GM12878 (cell line): Measurements from ENCODE around the gene PSMD11. TPM values are rescaled to one million over a fixed set of nuclear protein-coding genes. Genes with fewer than 3 reads are reported as not detected.

Source experiments
- ATAC-seq: fragments of 200-7000 bp; cut with Tn5 transposase; 3 replicates; pipeline ENCODE4 v1.9.1; 2020; ENCODE audit warnings: mild to moderate bottlenecking, moderate library complexity
- BruUV-seq: library from RNA; stranded (reverse); fragments of 400-500 nt; replicated peaks from 2 replicates; lab custom pipeline; 2021; lab: Mats Ljungman, UMichigan
- CTCF ChIA-PET: fragments of 300-600 bp; sonication (Branson Sonifier 250); formaldehyde crosslinking; extraction: SDS; loops from one replicate; lab custom pipeline; 2021; ENCODE audit warnings: inconsistent platforms; lab: Yijun Ruan, JAX
- POLR2A ChIA-PET: fragments of 350-600 bp; formaldehyde crosslinking; extraction: SDS; loops from one replicate; lab custom pipeline; 2021; ENCODE audit warnings: inconsistent platforms; lab: Charles Lee
- RAD21 ChIA-PET: fragments of 300-600 bp; sonication (Branson Sonifier 250); formaldehyde crosslinking; loops from one replicate; lab custom pipeline; 2023; ENCODE audit warnings: antibody characterized with exemption; ENCODE audit not compliant: unreplicated experiment; lab: Charles Lee
- SMC1A ChIA-PET: fragments of 300-600 bp; sonication (Branson Sonifier 250); formaldehyde crosslinking; loops from one replicate; lab custom pipeline; 2023; ENCODE audit not compliant: unreplicated experiment, uncharacterized antibody; lab: Charles Lee
- DNase-seq: peaks from one replicate; pipeline ENCODE4 v3.0.0-alpha.2; 2011; ENCODE audit warnings: low read depth, low spot score
- FAIRE-seq: peaks from 3 replicates; lab custom pipeline; 2011; peaks lifted over from hg19 to GRCh38; lab: Jason Lieb, UNC
- H2AFZ ChIP-seq: 2 replicates; pipeline ENCODE4 v1.6.0; 2011; ENCODE audit warnings: low read depth, low read length, control low read depth; ENCODE audit not compliant: control insufficient read depth
- H3K27ac ChIP-seq: 2 replicates; pipeline ENCODE4 v1.5.1; 2011; ENCODE audit warnings: control low read depth; ENCODE audit not compliant: control insufficient read depth, insufficient read depth
- H3K27me3 ChIP-seq, 2 experiments: replicated peaks in 1 of 2; 2 replicates each; pipeline versions ENCODE4 v1.6.0 to v1.6.1; 2011; ENCODE audit warnings: low read length in 1 of 2; ENCODE audit not compliant: control insufficient read depth in 2 of 2, insufficient read depth in 2 of 2
- H3K36me3 ChIP-seq, 2 experiments: 2 replicates each; pipeline ENCODE4 v1.5.1; 2011; ENCODE audit warnings: low read length in 1 of 2; ENCODE audit not compliant: control insufficient read depth in 2 of 2, insufficient read depth in 2 of 2
- H3K4me1 ChIP-seq: 2 replicates; pipeline ENCODE4 v1.6.1; 2011; ENCODE audit warnings: mild to moderate bottlenecking, low read length, moderate library complexity, mixed read lengths; ENCODE audit not compliant: control insufficient read depth, insufficient read depth
- H3K4me2 ChIP-seq: 2 replicates; pipeline ENCODE4 v1.6.0; 2011; ENCODE audit warnings: control low read depth; ENCODE audit not compliant: control insufficient read depth, insufficient read depth
- H3K4me3 ChIP-seq: fragments of 200-600 bp; sonication (generic); 2 replicates; pipeline ENCODE4 v1.5.1; 2016
- H3K79me2 ChIP-seq: 2 replicates; pipeline ENCODE4 v1.6.0; 2011; ENCODE audit warnings: low read length; ENCODE audit not compliant: control insufficient read depth, insufficient read depth
- H3K9ac ChIP-seq: 2 replicates; pipeline ENCODE4 v1.8.0; 2011; ENCODE audit warnings: low read length, control low read depth, mixed read lengths; ENCODE audit not compliant: control insufficient read depth, insufficient read depth
- H3K9me3 ChIP-seq: replicated peaks from 3 replicates; pipeline ENCODE4 v1.5.1; 2011; ENCODE audit warnings: mild to moderate bottlenecking, low read length; ENCODE audit not compliant: control insufficient read depth, insufficient read depth
- H4K20me1 ChIP-seq: 2 replicates; pipeline ENCODE4 v1.6.0; 2011; ENCODE audit not compliant: control insufficient read depth, insufficient read depth
- BMI1 ChIP-seq: fragments of 450-650 bp; IDR thresholded peaks from 2 replicates; pipeline ENCODE4 v1.6.1; 2016; ENCODE audit warnings: mild to moderate bottlenecking, moderate library complexity, borderline replicate concordance
- CBX5 ChIP-seq: sonication (generic); IDR thresholded peaks from 2 replicates; pipeline ENCODE4 v1.6.1; 2016; ENCODE audit warnings: low read depth, moderate library complexity, mild to moderate bottlenecking, inconsistent platforms
- CHD1 ChIP-seq: IDR thresholded peaks from 2 replicates; pipeline ENCODE4 v1.6.1; 2012; ENCODE audit warnings: low read depth, low read length, improper control_type of control experiment
- CHD2 ChIP-seq: IDR thresholded peaks from 2 replicates; pipeline ENCODE4 v1.6.1; 2011; ENCODE audit warnings: low read depth, low read length, improper control_type of control experiment, borderline replicate concordance
- CUX1 ChIP-seq: IDR thresholded peaks from 2 replicates; pipeline ENCODE4 v1.6.1; 2012; ENCODE audit warnings: improper control_type of control experiment, low read depth, low read length; ENCODE audit not compliant: insufficient replicate concordance
- GABPA ChIP-seq: IDR thresholded peaks from 2 replicates; pipeline ENCODE4 v1.6.1; 2014; ENCODE audit warnings: antibody characterized with exemption, low read depth, mild to moderate bottlenecking, inconsistent platforms
- IKZF2 ChIP-seq, 2 experiments: fragments of 450-650 bp; IDR thresholded peaks; 2 replicates each; pipeline ENCODE4 v1.6.1; 2017; ENCODE audit warnings: mild to moderate bottlenecking in 2 of 2, moderate library complexity in 2 of 2
- NR2F1 ChIP-seq: fragments of 450-650 bp; conservative IDR thresholded peaks from 2 replicates; pipeline ENCODE4 v1.6.1; 2017; ENCODE audit warnings: mild to moderate bottlenecking
- POU2F2 ChIP-seq: IDR thresholded peaks from 3 replicates; pipeline ENCODE4 v1.6.1; 2011; ENCODE audit warnings: low read depth, mild to moderate bottlenecking, low read length, borderline replicate concordance
- SMARCA5 ChIP-seq: fragments of 450-650 bp; IDR thresholded peaks from 2 replicates; pipeline ENCODE4 v1.6.1; 2017; ENCODE audit warnings: mild to moderate bottlenecking
- TCF12 ChIP-seq: IDR thresholded peaks from 2 replicates; pipeline ENCODE4 v1.6.1; 2011; ENCODE audit warnings: low read depth, mild to moderate bottlenecking, low read length
- TCF7 ChIP-seq: IDR thresholded peaks from 2 replicates; pipeline ENCODE4 v1.6.1; 2014; ENCODE audit warnings: antibody characterized with exemption, borderline replicate concordance
- WRNIP1 ChIP-seq: IDR thresholded peaks from 2 replicates; pipeline ENCODE4 v1.6.1; 2011; ENCODE audit warnings: low read depth, low read length, improper control_type of control experiment, borderline replicate concordance
- ZBTB33 ChIP-seq: fragments of 450-650 bp; IDR thresholded peaks from 2 replicates; pipeline ENCODE4 v1.6.1; 2017; ENCODE audit warnings: mild to moderate bottlenecking
- ZNF217 ChIP-seq: fragments of 450-650 bp; IDR thresholded peaks from 2 replicates; pipeline ENCODE4 v1.6.1; 2017; ENCODE audit warnings: antibody characterized with exemption, mild to moderate bottlenecking
- WGBS: methylation state at CpG from one replicate; pipeline ENCODE4 v1.1.6; 2016; ENCODE audit warnings: low lambda C conversion rate; ENCODE audit not compliant: insufficient replicate concordance, insufficient coverage; ENCODE audit errors: missing lambda C conversion rate; 5-methylcytosine and 5-hydroxymethylcytosine counted together
- in situ Hi-C: fragments of 300-500 bp; cut with MboI; formaldehyde crosslinking; loops from 9 replicates; pipeline ENCODE4 v1.14.3; 2018; ENCODE audit warnings: mixed read lengths
- intact Hi-C: fragments of 100-400 bp; cut with micrococcal nuclease; formaldehyde crosslinking; loops from one replicate; pipeline ENCODE4 v1.14.2; 2022; ENCODE audit not compliant: unreplicated experiment
- polyA plus RNA-seq, 11 experiments: library from polyadenylated mRNA; depleted of rRNA in 4 of 11; unstranded in 6 of 11; stranded (reverse) in 5 of 11; fragments of >200 nt; fragmentation: Nextera tagmentation in 4 of 11; fragmentation: Illumina TruSeq in 1 of 11; extraction: Ambion mirVana in 4 of 11; extraction: Trizol in 1 of 11; gene quantifications; 1 replicate in 1 of 11; 2 replicates in 10 of 11; pipeline versions ENCODE4 v1.2.1 to v1.2.3, GENCODE V29; 2011 to 2016; ENCODE audit warnings: inconsistent platforms in 2 of 11, missing spikeins in 2 of 11, low read depth in 1 of 11
- total RNA-seq, 4 experiments: library from RNA; depleted of rRNA in 3 of 4; stranded (reverse); fragments of >200 nt in 3 of 4; fragmentation: Illumina TruSeq in 1 of 4; extraction: Trizol in 1 of 4; gene quantifications; 2 replicates each; pipeline versions ENCODE4 v1.2.1 to v1.2.3, GENCODE V29; 2013 to 2021

PSMD11 gene
- total and polyA plus RNA-seq, 10 of the 15 experiments (the other 5 are each of a cell fraction or from before 2014, with no cell fraction given) = 84.1 to 319 (median 120) TPM

GRCh38 chr17:32502710-32503109 is 58.4 kb downstream of the PSMD11 start:
- Histone ChIP-seq H3K27me3 (no peaks in the 10 kb centered on the region), H3K36me3 (no peaks in the 10 kb centered on the region; a peak in 1 of 4 replicates), H3K9ac (peak overlapping the region; percentile 63), H3K4me2 (peak overlapping the region; percentile 53), H3K4me3 (no peak overlapping the region), H4K20me1 (no peaks in the 10 kb centered on the region), H3K27ac (peak overlapping the region; percentile 87), H3K4me1 (peaks cover 27% of the 10 kb centered on the region), H2AFZ (no peak overlapping the region), H3K79me2 (no peaks in the 10 kb centered on the region), H3K9me3 (no peaks in the 10 kb centered on the region)
- in situ Hi-C loops (no loop called here), intact Hi-C loops (loop anchor here (1.0 kb wide), 4 partner anchors 10 to 67 kb away; no protein-coding TSS in a partner anchor)
- no TSS peak for BruUV-seq
- WGBS = 72% methylated on average over 10 of the region's 10 CpGs
- ATAC-seq = no peak
- ChIA-PET CTCF (interaction anchor here (0.6 to 1.9 kb wide), 4 partner anchors 11 to 23 kb away, joined by 3 to 12 read pairs (median 4); no protein-coding TSS in a partner anchor), RAD21 (interaction anchor here (1.2 to 3.0 kb wide), 5 partner anchors 14 to 56 kb away, joined by 3 to 35 read pairs (median 15); partner anchors contain the start of gene CDK5R1), SMC1A (interaction anchor here (1.2 to 3.5 kb wide), 6 partner anchors 10 to 67 kb away, joined by 3 to 34 read pairs (median 13); no protein-coding TSS in a partner anchor), POLR2A (interaction anchor here (1.2 to 18.8 kb wide), 3 partner anchors 12 to 56 kb away, joined by 3 to 308 read pairs (median 8); partner anchors contain the start of gene CDK5R1)
- no peak for DNase-seq
- FAIRE-seq = no peak
- TF ChIP-seq TCF12 (no peak), ZNF217 (no peak), ZBTB33 (no peak), CHD2 (no peak), IKZF2 (IDR thresholded peaks at IDR 0.05) (no peak), TCF7 (no peak), SMARCA5 (no peak), CHD1 (no peak), POU2F2 (no peak), CUX1 (no peak), NR2F1 (no peak), BMI1 (no peak), GABPA (no peak), WRNIP1 (no peak), CBX5 (no peak)
